BJ (cell line): Measurements from ENCODE around the gene SH3D19. TPM values are rescaled to one million over a fixed set of nuclear protein-coding genes. Genes with fewer than 3 reads are reported as not detected.

ENCODE experiments used
- CTCF ChIA-PET: fragments of 350-600 bp; formaldehyde crosslinking; extraction: SDS; loops from one replicate; lab custom pipeline; 2021; ENCODE audit warnings: antibody characterized with exemption, inconsistent platforms; lab: Yijun Ruan, JAX
- POLR2A ChIA-PET: fragments of 300-600 bp; sonication (Branson Sonifier 250); formaldehyde crosslinking; extraction: SDS; loops from one replicate; lab custom pipeline; 2021; ENCODE audit warnings: antibody characterized with exemption; lab: Charles Lee
- DNase-seq: peaks from one replicate; pipeline ENCODE4 v3.0.0-alpha.2; 2011; ENCODE audit warnings: low read depth
- H3K27me3 ChIP-seq: 2 replicates; pipeline ENCODE4 v1.6.0; 2011; ENCODE audit warnings: low read length; ENCODE audit not compliant: control insufficient read depth, insufficient read depth
- H3K36me3 ChIP-seq: 2 replicates; pipeline ENCODE4 v1.5.1; 2011; ENCODE audit warnings: low read length; ENCODE audit not compliant: control insufficient read depth, insufficient read depth
- H3K4me3 ChIP-seq: 2 replicates; pipeline ENCODE4 v1.5.1; 2011; ENCODE audit warnings: low read depth, mild to moderate bottlenecking, control low read depth, low read length
- CTCF ChIP-seq: IDR thresholded peaks from 2 replicates; pipeline ENCODE4 v1.5.1; 2011; ENCODE audit warnings: low read depth, mild to moderate bottlenecking, control low read depth, inconsistent platforms, low read length, moderate library complexity; ENCODE audit not compliant: insufficient read depth
- polyA plus RNA-seq: library from polyadenylated mRNA; depleted of rRNA; stranded (reverse); fragments of >200 nt; gene quantifications from 2 replicates; pipeline ENCODE4 v1.2.3, GENCODE V29; 2011

Gene SH3D19
- polyA plus RNA-seq, 1 experiment = 16.2 TPM

GRCh38 chr4:151226004-151226932 lies 99.1 kb downstream of the SH3D19 start:
- no peaks in the 10 kb centered on the region for H3K27me3 ChIP-seq
- TF ChIP-seq CTCF = no peak
- no peaks in the 10 kb centered on the region for H3K36me3 ChIP-seq
- ChIA-PET POLR2A (interaction anchor here (0.5 to 0.6 kb wide), 2 partner anchors 60 to 96 kb away, joined by 3 to 19 read pairs; no protein-coding TSS in a partner anchor), CTCF (interaction anchor here (1.2 kb wide), 1 partner anchor 109 kb away, joined by 3 read pairs; no protein-coding TSS in a partner anchor)
- peak overlapping the region; percentile 40 for H3K4me3 ChIP-seq
- DNase-seq = peak; percentile 62

GRCh38 chr4:151223465-151223864 lies 101.9 kb downstream of the SH3D19 start:
- Histone ChIP-seq H3K36me3 (no peaks in the 10 kb centered on the region), H3K4me3 (no peak overlapping the region), H3K27me3 (no peaks in the 10 kb centered on the region)
- no peak for TF ChIP-seq CTCF
- CTCF ChIA-PET = no interaction called here
- no peak for DNase-seq
- POLR2A ChIA-PET = no interaction called here

- H3K4me3 ChIP-seq = no peak overlapping the region
- POLR2A ChIA-PET = no interaction called here
- TF ChIP-seq CTCF = no peak
- CTCF ChIA-PET = no interaction called here
- no peaks in the 10 kb centered on the region for H3K36me3 ChIP-seq
- H3K27me3 ChIP-seq = no peaks in the 10 kb centered on the region
- no peak for DNase-seq
Observed at GRCh38 chr4:151219948-151220347, 105.5 kb downstream of the SH3D19 start.

- DNase-seq = no peak
- no peak for TF ChIP-seq CTCF
- Histone ChIP-seq H3K27me3 (no peaks in the 10 kb centered on the region), H3K36me3 (no peaks in the 10 kb centered on the region), H3K4me3 (no peak overlapping the region)
- CTCF ChIA-PET = no interaction called here
- POLR2A ChIA-PET = no interaction called here
Observed at GRCh38 chr4:151219091-151219490, 106.3 kb downstream of the SH3D19 start.

GRCh38 chr4:151218343-151218742 lies 107.1 kb downstream of the SH3D19 start:
- ChIA-PET POLR2A (no interaction called here), CTCF (interaction anchor here (0.7 kb wide), 1 partner anchor 104 kb away, joined by 3 read pairs; no protein-coding TSS in a partner anchor)
- Histone ChIP-seq H3K4me3 (no peak overlapping the region), H3K27me3 (no peaks in the 10 kb centered on the region), H3K36me3 (no peaks in the 10 kb centered on the region)
- no peak for DNase-seq
- TF ChIP-seq CTCF = no peak
